ENCODE results near the gene NRN1L.
"Not testable (repeated sequence)": the region's sequence is repeated elsewhere in the genome, so short reads cannot be mapped to it uniquely, and the experiment has no call there.

- not testable (repeated sequence) for TF ChIP-seq CTCF, POLR2A, EP300 (IDR thresholded peaks at IDR 0.05)
Measured at GRCh38 chr16:67864044-67864443, 20.6 kb upstream of the NRN1L start.

All from upper lobe of left lung (tissue), 4 donors.